LNCAP (cell line): ENCODE results near the gene NPM3.

Experiments used
- TF ChIP-seq, protein P1 (sequence below): fragments of 450-650 bp; IDR thresholded peaks from 2 replicates; pipeline ENCODE4 v1.5.1; 2017; ENCODE audit warnings: mild to moderate bottlenecking

The NPM3 gene

DNA sequence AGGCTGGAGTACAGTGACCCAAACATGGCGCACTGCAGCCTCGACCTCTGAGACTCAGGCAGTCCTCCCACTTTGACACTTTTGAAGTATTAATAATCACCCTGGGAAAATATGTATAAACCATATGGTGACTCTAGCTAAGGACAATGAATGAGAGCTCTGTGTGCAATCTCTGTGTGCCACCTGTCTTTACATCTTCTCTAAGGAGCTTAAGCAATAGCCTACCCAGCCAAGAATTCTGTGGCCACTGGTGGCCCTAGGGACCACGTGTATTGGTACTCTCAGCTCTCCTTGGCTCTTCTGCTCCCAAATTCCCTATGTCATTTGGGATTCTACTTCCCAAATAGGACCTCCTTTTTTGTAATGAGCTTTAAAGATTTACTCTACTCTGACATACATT lies 31.0 kb downstream of the NPM3 start:
- TF ChIP-seq, protein P1, sequence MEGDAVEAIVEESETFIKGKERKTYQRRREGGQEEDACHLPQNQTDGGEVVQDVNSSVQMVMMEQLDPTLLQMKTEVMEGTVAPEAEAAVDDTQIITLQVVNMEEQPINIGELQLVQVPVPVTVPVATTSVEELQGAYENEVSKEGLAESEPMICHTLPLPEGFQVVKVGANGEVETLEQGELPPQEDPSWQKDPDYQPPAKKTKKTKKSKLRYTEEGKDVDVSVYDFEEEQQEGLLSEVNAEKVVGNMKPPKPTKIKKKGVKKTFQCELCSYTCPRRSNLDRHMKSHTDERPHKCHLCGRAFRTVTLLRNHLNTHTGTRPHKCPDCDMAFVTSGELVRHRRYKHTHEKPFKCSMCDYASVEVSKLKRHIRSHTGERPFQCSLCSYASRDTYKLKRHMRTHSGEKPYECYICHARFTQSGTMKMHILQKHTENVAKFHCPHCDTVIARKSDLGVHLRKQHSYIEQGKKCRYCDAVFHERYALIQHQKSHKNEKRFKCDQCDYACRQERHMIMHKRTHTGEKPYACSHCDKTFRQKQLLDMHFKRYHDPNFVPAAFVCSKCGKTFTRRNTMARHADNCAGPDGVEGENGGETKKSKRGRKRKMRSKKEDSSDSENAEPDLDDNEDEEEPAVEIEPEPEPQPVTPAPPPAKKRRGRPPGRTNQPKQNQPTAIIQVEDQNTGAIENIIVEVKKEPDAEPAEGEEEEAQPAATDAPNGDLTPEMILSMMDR: no peak

DNA sequence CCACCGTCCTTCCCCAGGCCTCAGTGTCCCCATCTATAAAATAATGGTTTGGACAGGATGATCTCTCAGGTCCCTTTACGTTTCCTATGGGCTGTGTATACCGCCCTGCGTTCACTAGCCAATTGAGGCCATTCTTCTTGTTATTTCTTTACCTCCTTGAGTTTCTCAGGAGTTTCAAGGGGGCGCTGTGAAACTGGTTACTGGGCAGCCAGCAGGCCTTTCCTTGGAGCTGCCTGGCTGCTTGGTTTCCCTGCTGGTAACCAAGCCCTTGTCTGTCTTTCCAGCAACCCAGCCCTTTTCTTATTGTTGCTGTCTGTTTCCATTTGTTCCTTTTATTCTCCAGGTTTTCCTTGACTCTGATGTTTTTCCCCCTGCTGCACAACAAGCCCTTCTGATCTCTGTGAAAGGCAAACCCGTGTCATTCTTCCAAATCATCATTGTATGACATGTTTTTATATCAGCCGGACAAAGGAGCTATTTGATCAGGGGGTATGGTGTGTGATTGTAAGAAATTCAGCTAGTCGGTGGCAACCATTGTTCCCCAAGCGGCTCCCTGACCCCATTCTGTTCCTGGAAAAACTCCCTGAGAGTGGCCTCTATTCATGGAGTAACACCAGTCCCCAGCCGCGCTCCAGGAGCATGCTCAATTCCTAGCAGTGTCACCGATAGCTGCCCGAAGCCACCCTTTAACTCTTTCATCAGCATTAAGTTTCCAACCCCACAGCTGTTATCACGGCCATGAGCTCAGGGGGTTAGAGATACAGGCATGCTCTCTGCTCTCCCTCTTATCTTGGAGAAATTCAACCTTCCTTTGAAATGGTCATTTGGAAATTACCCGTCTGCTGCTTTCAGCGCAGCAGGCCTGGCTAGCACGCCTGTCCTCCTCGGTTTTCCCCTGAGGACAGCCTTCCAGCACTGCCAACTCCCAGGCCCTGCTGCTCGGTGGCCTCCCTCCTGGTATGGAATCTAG lies 33.9 kb downstream of the NPM3 start:
- TF ChIP-seq, protein P1: no peak

DNA sequence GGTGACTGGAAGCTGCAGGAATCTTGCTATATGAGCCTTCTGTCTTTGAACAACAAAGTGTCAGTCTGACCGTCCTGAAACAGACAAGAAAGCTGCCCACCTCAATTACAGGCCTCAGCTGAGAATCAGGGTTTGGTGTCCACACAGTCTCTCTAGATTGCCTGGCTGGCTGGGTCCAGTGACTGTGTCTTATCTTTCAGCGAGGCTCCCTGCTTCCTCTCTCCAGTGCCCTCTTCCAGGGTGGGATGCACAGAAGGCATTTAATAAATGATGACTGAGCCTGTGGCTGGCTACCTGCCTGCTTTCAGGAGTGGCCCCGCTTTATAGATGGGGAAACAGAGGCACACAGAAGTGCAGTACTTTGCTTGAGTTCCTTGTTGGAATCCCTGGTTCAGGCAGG lies 34.8 kb downstream of the NPM3 start:
- TF ChIP-seq, protein P1: no peak

DNA sequence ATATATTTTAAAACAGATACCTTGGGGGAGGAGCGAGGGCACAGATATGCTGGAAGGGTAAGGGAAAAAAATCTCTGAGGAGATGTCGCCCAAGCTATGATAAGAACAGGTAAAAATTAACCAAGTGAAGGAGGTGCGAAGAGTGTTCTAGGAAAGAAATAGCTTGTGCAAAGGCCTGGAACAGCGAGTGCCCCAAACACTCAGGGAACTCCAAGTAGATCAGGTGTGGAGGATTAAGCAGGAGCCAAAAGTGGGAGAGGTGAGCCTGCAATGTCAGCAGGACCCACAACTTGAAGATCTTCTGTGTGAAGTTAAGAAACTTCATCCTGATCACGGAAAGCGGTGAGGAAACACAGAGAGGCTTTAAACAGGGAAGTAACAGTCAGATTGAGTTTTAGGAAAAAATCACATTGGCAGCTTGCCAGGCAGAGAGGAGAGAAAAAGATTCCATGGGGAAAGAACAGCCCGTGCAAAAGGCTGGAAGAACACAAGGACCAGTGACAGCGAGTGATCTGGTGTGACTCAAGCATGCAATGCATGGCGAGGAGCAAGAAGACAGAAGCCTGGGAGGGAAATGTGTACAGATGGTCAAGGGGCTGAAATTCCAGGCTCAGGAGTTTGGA lies 38.1 kb downstream of the NPM3 start:
- TF ChIP-seq, protein P1: no peak

DNA sequence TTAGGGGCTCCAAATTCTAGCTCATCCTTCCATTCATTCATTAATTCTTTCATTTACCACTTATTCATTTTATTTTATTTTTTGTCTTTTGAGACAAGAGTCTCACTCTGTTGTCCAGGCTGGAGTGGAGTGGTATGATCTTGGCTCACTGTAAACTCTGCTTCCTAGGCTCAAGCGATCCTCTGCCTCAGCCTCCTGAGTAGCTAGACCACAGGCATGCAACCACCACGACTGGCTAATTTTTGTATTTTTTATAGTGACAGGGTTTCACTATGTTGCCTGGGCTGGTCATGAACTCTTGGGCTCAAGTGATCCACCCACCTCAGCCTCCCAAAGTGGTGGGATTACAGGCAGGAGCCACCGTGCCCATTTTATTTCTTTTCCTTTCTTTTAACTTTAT lies 39.0 kb downstream of the NPM3 start:
- TF ChIP-seq, protein P1: no peak

DNA sequence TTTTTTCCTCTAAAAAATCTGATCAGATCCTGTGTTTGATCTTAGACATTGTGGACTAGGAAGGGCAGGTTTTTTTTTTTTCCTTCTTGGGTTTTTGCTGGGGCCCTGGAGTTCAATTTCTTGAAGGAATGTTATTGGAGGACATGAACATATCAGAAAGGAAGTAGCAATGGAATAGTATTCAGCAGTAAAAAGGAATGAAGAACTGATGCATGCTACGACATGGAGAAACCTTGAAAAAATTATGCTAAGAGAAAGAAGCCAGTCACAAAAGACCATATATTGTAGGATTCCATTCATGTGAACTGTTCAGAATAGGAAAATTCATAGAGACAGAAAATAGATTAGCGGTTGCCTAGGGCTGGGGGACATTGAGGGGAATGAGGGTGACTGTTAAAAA lies 41.3 kb downstream of the NPM3 start:
- TF ChIP-seq, protein P1: no peak

DNA sequence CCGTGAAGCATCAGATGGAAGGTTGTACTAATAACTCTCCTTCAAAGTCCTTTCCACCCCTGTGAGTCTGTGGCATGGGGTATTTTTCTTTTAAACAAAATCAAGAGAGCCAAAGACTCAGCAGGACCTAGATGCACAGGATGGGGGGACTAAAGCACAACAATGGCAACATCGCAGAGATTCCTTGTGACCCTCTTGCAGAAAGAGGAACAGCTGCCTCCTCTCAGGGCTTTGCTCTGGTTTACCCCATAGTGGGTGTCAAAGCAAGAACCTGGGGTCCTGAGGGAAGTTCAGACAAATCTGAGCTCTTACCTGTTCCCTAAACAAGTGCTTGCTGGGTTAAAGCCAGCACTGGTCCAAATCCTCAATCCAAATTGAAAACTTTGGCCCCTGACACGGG lies 46.6 kb downstream of the NPM3 start:
- TF ChIP-seq, protein P1: no peak
